GM12892 (cell line): ENCODE data around the gene KAZALD1.

Source experiments
- POLR2A ChIP-seq: IDR thresholded peaks from 2 replicates; pipeline ENCODE4 v1.6.1; 2011; ENCODE audit warnings: low read depth, low read length, control low read depth
- TAF1 ChIP-seq: IDR thresholded peaks from 2 replicates; pipeline ENCODE4 v1.6.1; 2011; ENCODE audit warnings: low read depth, mild to moderate bottlenecking, control low read depth, low read length, borderline replicate concordance

- no peak for TF ChIP-seq TAF1
- TF ChIP-seq POLR2A = no peak
Observed at GRCh38 chr10:101022967-101023705, 38.7 kb upstream of the KAZALD1 start.
